GM19467 (cell line): ENCODE results near the gene KANK2.

ENCODE experiments used
- ATAC-seq: cut with Tn5 transposase; IDR thresholded peaks from one replicate; pipeline ENCODE4 v1.9.1; 2021; ENCODE audit warnings: mild to moderate bottlenecking, moderate library complexity; ENCODE audit not compliant: unreplicated experiment

Gene KANK2

DNA sequence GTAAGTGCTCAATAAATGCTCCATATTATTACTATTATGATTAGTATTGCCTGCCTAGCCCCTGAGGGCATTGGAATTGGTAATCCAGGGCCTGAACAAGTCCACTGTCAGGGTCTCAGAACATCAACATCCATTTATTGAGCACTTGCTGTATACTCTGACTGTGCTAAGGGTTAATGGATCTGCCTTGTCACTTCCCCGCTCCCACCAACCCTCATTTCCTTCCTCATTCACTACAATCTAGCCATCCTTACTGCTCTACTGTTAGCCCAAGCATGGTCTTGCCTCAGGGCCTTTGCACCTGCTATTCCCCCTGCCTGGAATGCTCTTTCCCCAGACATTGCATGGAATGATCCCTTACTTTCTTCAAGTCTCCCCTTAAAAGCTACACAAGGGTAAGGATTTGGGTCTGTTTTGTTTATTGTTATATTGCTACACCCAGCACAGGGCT is 29.4 kb upstream of the KANK2 start:
- no peak for ATAC-seq

DNA sequence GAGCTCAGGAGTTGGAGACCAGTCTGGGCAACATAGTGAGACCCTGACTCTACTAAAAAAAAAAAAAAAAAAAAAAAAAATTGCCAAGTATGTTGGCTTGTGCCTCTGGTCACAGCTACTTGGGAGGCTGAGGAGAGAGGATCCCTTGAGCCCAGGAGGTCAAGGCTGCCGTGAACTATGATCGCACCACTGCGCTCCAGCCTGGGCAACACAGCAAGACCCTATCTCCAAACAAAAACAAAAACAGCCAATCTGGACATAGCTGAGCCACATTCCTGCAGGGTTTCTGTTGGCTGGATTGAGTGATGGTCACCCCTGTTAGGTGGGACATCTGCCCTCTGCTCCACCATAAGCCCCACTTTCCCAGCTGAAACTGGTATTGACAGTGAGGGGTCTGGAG is 28.5 kb upstream of the KANK2 start:
- no peak for ATAC-seq

DNA sequence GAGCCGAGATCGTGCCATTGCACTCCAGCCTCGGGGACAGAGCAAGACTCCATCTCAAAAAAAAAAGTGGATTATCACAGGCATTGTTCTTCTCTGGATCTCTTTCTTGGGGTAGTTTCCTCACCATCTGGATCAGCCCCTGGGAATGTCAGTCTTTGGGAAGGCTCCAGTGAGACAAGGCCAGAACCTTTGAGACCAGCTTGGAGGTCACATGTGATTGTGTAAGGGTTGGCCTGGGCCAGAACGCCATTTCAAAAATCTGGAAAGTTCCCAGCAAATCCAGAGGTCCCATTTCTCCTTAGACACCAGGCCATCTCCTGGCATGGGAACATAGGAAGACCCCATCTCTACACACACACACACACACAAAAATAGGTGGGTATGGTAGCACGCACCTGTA is 27.8 kb upstream of the KANK2 start:
- no peak for ATAC-seq

DNA sequence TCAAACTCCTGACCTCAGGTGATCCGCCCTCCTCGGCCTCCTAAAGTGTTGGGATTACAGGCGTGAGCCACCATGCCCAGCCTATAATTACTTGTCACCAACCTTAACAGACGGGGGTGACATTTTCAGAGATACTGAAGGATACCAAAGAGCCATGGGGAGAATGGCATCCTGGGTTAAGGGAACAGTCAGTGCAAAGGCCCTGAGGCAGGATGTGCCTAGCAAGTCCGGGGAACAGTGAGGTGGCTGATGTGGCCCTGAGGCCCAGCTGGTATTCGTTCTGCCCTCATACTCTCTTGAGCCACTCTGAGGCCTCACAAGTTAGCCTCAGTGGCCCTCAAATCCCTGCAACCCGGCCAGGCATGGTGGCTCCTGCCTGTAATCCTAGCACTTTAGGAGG is 27.1 kb upstream of the KANK2 start:
- no peak for ATAC-seq

DNA sequence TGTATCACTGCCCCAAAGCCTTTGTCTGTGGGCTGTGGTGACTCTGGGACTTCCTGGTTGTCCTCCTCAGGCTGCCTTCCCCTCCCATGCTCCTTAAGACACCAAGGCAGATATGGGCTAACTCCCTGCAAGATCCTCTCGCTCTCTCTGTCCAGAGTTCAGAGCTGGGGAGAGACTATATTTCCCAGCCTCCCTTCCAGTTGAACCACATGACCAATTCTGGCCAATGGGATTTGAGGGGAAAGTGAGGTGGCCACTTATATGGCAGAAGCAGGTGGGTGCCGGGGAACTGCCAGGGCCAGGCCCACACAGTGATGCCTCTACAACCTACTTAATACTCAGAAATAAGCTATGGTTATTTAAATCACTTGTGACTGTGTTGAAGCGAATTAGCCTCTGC is 25.9 kb upstream of the KANK2 start:
- no peak for ATAC-seq

DNA sequence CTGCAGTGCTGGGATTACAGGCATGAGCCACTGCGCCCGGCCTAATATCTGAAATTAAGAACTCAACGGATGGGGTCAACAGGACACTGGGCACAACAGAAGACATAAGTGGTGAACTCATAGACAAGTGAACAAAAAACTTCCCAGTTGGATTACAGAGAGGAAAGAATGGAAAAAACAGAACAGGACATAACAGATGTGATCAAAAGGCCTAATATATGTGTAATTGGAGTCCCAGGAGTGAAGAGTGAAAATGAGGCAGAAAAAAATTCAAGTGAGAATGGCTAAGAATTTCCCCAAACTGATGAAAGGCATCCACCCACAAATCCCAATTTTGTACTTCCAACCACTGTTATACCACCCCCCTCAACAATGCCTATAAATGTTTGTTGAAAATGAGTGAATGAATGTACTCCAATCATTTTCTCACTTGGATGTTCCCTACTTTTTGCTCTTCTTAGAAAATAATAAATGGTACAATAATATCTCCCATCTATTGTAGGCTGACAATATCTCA is 23.8 kb upstream of the KANK2 start:
- ATAC-seq: no peak

DNA sequence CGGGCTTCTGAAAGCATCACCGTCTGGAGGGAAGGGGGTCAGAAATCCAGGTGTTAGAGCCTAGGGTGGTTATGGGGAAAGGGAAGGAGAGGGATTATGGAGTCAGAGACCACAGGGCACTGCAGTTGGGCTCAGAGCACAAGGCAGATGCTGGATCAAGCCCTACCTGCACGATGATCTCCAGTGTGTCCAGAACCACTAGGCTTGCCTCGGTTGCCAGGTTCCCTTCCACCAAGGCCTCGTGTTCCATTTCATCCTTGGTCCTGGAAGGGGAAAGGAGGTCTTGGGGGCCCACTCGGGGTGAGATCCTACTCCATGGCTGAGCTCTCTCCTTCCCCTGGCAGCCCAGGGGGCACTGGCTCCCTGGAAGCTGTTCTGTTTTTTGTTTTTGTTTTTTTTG is 17.0 kb upstream of the KANK2 start:
- ATAC-seq: no peak

DNA sequence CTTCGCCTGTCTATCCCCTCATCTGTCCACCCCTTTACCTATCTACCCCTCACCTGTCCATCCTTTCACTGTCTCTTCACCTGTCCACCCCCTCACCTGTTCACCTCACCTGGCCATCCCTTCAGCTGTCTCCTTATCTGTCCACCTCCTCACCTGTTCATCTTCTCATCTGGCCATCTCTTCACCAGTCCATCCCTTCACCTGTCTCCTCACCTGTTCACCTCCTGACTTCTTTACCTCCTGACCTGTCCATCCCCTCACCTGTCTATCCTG is 13.2 kb upstream of the KANK2 start:
- ATAC-seq: no peak

DNA sequence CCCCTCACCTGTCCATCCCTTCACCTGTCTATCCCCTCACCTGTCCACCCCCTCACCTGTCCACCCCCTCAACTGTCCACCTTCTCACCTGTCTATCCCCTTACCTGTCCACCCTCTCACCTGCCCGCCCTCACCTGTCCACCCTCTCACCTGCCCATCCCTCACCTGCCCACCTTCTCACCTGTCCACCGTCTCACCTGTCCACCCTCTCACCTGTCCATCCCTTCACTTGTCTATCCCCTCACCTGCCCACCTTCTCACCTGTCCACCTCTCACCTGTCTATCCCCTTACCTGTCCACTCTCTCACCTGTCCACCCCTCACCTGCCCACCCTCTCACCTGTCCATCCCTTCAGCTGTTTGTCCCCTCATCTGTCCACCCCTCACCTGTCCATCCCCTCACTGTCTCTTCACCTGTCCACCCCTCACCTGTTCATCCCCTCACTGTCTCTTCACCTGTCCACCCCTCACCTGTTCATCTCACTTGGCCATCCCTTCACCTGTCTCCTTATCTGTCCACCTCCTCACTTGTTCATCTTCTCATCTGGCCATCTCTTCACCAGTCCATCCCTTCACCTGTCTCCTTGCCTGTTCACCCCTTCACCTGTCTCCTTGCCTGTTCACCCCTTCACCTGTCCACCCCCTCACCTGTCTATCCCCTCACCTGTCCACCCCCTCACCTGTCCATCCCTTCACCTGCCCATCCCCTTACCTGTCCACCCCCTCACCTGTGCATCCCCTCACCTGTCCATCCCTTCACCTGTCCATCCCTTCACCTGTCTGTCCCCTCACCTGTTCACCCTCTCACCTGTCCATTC is 12.7 kb upstream of the KANK2 start:
- ATAC-seq: no peak

DNA sequence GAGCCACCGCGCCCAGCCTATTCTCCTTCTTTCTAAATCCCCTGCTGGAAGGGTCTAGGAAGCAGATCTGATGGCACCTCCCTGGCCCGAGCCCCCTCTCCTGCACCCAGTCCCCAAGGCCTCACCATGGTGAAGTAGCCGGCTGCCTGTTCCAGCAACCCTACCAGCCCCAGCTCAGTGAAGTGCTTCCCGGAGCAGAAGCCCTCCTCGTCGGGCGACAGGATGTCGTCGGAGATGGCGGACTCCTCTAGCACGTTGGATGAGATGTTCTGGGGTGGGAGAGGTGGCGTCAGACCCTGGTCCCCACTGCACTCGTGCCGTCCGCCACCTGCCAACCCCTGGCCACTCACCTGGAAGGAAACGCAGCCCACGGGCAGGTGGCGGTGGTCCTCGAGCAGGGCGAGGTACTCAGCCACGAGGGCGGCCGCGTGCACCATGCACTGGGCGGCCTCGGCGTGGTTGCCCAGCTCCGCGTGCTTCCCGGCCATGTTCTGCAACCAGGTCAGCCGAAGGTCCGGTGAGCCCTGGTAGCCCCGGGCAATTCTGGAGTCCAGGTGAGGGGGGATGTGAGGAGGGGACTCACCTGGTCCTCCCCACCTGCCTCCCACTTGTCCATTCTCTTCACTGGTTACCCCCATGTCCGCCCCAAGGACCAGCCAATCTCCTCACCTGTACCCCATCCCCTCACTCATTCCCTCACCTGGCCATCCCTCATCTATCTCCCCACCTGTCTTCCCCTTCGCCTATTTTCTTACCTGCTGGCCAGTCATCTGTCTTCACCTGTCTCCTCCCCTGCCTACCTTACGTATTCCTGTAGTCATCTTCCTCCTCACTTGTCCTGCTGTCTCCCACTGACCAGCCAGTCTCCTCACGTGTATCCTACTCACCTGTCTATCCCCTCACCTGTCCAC is 11.5 kb upstream of the KANK2 start:
- no peak for ATAC-seq

DNA sequence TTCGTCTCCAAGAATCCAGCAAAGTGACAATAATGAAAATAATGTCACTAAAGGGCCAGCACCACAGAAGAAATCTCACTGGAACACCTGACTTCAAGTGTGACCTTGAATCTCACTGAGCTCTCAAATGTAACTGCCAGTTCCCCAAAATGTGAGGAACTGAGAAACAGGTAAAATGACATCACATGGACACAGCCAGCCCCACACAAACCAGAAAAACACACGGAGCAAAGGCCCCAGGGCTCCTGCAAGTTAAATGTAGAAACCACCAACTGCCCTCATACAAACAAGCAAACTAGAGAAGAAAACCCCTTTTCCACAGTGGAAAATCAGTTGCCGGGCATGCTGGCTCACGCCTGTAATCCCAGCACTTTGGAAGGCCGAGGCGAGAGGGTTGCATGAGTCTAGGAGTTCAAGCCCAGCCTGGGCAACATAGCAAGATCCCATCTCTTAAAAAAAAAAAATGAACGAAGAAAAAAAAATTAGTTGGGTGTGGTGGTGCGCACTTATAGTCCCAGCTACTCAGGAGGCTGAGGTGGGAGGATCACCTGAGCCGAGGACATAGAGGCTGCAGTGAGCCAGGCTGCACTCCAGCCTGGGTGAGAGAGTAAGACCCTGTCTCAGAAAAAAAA is 8.7 kb upstream of the KANK2 start:
- ATAC-seq: no peak

DNA sequence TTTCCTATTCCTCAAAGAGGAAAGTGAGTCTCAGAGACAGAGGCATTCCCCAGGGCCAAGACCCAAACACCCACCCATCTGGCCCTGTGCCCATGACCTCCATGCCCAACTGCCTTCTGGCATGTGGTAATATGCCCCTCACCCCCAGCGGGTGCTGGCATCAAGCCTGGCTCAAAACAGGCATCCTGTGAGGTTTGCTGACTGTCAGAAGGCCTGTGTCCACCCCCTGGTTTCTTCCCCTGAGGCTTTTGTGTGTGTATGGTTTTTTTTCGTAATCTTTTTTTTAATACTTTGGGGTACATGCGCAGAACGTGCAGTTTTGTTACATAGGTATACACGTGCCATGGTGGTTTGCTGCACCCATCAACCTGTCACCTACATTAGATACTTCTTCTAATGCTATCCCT is 7.6 kb upstream of the KANK2 start:
- no peak for ATAC-seq

DNA sequence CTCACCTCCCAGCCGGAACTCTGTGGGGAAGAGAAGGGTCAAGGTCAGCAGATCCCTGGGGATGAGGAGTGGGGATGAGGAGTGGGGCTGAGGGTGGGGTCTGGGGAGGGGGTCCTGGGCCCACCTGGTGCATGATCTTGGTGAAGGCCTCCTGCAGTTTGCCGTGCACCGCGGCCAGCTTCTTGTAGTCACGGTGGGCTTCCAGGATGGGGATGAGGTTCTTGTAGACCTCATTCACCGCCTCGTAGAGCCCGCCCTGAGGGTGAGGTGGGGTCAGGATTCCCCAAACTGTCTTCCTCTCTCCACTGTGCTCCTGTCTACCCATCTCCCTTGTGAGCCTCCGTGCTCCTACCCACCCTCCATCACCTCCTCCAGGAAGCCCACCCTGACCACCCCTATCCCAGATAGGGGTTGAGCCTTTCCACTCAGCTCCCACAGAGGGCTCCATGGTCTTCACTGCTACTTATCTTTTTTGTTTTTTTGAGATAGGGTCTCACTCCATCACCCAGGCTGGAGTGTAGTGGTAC is 6.8 kb upstream of the KANK2 start:
- no peak for ATAC-seq

DNA sequence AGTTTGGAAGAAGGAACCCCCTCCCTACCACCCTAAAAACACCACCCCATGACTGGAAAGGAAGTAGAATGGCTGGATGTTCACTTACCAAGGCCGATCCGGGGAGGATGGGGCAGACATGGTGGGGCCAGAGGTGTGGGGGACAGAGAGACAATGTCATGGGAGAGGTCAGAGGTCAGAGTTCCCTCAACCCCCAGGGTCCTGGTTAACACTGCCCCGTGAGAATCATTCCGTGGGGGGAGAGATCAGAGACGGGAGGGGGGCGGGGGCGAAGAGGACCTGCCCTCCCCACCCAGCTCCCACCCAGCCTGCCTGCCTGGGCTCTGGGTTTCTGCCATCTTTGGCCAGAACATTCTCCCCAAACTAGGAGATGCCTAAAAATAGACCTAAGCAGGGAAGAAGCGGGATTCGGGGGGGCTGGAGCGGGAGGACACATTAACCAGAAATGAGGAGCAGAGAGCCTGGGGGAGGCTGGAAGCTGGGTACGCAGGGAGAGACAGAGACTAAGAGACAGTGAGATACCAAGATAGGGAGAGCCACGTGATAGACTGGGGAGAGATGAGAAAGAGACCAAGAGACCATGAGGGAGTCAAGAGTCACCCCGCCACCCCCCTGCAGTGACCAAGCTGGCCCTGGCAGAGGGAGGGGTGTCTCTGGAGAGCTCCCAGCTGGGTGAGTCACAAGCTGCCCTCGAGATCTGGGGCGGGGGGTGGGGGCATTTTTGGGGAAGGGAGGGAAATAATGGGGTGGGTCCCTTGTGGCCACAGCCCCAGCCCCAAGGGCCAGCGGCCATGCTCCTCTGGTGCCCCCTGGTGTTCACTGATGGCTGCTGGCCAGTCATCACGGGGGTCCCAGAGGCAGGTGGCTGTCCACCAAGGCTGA is 6.1 kb upstream of the KANK2 start:
- ATAC-seq: no peak

DNA sequence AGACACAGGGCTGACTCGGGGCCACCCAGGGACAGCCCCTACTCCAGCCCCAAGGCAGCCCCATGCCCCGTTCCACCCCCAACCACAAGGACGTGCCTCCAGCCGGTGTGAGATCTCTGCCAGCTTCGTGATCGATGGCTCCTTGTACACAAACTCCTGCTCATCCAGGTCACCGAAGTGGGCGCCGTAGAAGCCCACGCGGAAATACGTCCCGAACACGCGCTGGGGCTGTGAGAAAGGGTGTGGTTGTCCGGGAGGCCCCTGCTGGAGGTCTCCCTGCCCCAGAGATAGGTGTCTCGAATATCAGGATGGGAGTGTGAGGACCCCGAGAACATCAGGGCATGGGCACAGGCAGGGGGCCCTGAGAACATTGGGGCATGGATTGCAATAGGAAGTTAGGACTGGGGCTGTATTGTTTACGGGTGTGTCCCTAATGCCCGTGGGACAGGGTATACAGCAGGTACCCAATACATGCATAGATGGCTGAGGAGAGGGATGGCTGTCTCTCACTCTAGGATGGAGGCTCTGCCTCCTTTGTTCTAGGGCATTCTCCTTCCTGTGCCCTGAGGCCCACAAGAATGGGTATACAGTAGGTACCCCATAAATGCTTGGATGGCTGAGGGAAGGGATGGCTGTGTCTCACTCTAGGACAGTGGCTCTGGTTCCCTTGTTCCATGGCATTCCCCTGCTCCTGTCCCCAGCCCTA is 5.3 kb upstream of the KANK2 start:
- no peak for ATAC-seq

DNA sequence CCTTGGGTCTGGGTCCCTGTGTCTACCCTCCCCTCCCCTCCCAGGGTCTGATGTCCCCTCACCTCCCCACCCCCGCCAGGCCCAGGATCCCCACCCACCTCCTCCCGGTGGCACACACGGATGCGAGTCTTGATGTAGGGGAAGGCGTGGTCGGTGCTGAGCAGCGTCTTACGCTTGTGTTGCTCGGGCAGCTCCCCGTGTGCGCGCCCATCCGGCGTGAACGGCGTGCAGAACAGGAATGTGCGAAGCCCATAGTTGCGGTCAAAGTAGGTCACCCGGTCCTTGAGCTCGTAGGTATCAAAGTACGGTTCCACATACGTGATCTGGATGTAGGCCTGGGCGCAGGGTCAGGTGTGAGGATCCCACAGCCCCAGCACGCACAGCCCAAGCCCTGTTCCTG is 4.4 kb upstream of the KANK2 start:
- ATAC-seq: no peak

DNA sequence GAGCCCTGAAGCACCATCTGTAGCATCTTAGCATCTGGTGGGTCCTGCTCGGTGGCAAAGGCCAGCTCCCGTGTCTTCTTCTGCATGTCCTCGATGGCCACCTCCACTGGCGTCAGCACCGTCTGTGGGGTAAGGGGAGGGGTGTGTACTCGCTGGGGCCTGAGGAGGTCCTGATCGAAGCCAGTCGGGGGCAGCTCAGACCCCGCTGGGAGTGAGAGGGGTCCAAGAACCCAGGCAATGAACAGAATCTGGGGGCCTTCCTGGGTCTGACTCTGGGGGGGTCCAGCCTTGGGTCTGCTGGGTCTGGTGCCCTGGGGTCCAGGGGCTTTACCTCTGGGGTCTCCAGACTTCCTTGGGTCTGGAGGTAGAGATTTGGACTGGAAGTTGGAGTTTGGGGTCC is 3.6 kb upstream of the KANK2 start:
- no peak for ATAC-seq

DNA sequence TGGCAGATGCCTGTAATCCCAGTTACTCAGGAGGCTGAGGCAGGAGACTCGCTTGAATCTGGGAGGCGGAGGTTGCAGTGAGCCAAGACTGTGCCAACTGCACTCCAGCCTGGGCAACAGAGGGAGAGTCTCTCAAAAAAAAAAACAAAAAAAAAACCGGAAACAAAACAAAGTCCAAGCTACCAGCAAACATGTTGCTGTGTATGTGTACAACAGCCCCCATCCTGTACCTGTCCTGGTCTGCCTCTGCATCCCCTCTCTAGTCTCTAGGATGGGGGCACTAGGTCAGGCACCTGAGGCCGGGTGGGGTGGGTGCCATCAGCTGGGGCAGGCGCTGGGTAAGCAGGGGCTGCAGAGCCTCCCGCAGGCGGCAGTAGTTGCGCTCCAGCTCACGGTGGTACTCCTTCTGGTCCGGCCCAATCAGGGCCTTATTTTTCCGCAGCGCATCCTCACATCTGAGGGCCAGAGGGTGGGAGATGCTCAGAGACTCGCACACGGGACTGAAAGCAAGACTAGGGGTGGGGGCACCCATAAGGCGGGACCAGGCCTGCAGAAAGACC is 2.8 kb upstream of the KANK2 start:
- no peak for ATAC-seq

DNA sequence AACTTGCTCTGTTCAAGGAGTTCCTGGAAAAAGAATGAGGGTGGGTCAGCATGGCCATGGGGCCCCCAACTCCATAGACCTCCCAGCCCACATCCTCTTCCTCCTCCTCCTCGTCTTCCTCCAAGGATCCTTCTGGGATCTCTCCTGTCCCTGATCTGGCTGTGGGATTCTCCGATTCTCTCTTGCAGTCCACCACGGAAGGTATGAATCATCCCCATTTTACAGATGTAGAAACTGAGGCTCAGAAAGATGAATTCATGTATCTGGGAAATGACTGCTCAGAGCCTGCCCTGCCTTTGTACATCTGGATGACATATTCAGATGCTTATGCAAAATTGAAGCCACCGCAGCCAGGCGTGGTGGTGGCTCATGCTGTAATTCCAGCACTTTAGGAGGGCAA is 2.2 kb upstream of the KANK2 start:
- no peak for ATAC-seq
